ENCODE measurements around the gene IKZF2.

The IKZF2 gene

DNA sequence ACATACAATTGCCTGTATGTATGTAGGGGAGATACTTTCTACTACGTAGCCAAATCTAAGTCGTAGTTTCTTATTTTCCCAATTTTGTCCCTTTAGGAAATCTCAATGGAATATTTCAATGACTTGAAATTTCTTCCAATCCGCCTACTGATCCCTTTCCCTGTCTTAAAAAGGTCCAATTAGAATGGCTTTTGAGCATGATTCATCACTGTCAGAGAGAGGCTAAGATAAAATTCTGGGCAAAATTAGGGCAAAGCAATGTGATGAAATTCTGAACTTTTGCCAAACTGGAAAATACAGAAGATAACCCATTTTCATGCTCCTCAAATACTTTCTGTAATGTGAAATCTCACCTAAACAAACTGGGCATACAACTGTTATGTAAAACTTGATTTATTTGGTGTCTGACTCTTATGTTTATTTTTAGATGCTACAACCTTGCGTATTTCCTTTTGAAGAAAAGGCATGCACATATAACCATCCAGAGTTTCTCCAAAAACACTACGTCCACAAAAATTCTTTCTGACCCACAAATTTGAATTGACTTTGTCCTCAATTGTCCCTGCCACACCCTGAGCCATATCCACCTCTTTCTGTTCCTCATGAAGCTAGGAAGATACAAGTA is 147.1 kb downstream of the IKZF2 start:
- no peak overlapping the region for H3K27ac ChIP-seq
- TF ChIP-seq, protein P1, sequence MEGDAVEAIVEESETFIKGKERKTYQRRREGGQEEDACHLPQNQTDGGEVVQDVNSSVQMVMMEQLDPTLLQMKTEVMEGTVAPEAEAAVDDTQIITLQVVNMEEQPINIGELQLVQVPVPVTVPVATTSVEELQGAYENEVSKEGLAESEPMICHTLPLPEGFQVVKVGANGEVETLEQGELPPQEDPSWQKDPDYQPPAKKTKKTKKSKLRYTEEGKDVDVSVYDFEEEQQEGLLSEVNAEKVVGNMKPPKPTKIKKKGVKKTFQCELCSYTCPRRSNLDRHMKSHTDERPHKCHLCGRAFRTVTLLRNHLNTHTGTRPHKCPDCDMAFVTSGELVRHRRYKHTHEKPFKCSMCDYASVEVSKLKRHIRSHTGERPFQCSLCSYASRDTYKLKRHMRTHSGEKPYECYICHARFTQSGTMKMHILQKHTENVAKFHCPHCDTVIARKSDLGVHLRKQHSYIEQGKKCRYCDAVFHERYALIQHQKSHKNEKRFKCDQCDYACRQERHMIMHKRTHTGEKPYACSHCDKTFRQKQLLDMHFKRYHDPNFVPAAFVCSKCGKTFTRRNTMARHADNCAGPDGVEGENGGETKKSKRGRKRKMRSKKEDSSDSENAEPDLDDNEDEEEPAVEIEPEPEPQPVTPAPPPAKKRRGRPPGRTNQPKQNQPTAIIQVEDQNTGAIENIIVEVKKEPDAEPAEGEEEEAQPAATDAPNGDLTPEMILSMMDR (IDR thresholded peaks at IDR 0.05), result no peak
- TF ChIP-seq ZFX (IDR thresholded peaks at IDR 0.05; ENCODE audit: borderline replicate concordance), result no peak

DNA sequence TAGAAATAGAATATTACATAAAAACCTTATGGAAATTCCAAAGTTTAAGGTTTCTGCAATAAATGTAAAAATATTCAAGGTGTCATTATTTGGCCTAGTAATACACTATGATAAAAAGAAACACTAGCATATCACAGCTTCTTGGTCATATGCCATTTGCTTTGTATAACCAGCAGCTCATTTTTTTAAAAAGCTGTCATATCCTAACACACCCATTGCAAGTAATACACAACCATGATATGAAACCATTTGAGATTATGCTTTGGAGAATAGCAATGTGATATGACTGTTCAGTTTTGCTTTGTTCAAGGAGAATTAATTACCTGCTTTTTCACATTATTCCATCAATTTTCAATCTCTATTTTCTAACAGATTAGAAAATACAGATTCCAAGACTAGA is 149.0 kb downstream of the IKZF2 start:
- TF ChIP-seq, protein P1 (IDR thresholded peaks at IDR 0.05), result no peak
- no peak for TF ChIP-seq ZFX (IDR thresholded peaks at IDR 0.05; ENCODE audit: borderline replicate concordance)
- no peak overlapping the region for H3K27ac ChIP-seq

DNA sequence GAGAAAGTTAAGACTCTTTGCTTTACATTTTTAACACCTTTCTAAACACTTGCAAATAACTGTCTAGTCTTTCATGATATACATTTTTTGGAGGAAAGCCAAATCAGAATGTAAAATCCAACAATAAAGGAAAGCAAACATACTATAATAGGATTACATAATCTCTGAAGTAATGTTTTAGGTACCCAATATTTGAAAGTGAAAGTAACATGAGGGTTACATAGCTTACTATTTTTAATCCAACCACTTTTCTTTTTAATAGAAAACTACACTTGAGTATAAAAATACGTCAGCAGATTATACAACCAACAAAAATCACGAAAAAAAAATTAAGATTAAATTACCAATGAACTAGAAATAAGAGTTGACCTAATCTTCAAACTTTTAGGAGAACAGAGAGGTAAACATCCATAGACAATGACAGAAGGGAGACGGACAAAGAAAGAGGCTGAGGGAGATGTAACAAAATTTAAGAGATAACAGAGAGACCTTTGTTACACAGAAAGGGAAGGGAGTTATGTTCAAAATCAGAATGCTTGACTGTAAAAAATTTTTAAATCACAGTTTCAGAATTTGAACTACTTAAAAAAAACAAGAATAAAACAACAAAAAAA is 150.0 kb downstream of the IKZF2 start:
- no peak for TF ChIP-seq ZFX (IDR thresholded peaks at IDR 0.05; ENCODE audit: borderline replicate concordance)
- TF ChIP-seq, protein P1 (IDR thresholded peaks at IDR 0.05), result no peak
- H3K27ac ChIP-seq, result no peak overlapping the region

DNA sequence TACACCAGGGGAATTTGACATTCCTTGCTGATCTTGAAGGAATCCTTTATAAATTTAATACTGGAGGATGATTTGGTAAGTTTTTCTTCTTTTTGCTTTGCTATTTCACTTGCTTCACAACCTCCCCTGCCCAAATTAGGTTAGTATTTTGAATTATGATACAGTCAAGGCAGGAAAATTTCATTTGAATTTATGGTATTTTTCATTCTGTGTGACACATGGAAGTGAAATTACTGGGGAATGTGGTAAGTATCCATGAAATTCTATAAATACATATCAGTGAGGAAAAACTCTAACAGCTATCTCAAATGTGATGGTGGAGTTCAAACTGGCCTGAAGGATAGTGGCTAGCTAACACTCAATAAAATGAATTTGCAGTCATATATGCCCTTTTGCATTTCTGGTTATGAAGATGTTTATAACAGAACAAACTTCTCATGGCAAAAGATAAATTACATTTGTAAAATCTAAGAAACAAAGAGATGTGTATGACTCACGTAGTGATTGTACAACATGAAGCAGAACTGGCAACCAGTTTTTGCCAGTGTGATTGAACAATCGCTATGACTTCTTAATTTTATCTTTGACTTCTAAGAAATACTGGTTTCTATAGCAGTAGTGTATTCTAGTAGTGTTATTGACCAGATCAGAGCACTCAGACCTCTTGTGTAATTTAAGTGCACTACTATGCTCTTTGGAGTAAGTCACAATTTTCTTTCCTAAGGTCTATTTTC is 152.6 kb downstream of the IKZF2 start:
- TF ChIP-seq, protein P1 (IDR thresholded peaks at IDR 0.05), result no peak
- no peak for TF ChIP-seq ZFX (IDR thresholded peaks at IDR 0.05; ENCODE audit: borderline replicate concordance)

DNA sequence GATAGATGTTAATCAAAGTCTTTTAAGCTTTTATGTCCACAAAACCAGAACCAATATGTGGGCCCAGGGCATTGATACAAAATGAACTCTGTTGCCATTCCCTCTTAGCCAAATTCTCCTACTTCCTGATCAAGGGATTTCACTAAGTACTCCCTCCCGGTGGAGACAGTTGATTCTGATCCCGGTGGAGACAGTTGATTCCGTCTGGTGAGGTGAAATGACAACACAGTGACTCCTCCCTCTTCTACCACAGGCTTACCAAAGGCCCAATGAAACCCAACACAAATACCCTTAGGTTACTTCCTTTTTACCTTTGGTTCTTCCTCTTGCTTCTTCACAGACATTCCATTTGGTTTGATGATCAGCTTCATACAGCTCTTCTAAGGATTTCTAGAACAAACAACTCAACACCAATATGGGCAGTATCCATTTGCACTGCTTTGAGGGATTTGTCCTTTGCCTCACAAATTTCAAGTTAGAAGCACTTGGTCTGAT is 153.8 kb downstream of the IKZF2 start:
- TF ChIP-seq, protein P1 (IDR thresholded peaks at IDR 0.05), result no peak
- TF ChIP-seq ZFX (IDR thresholded peaks at IDR 0.05; ENCODE audit: borderline replicate concordance), result no peak
- H3K27ac ChIP-seq, result no peak overlapping the region

More for the DNA sequence above, 152.6 kb downstream of the IKZF2 start:
- H3K27ac ChIP-seq, result no peak overlapping the region

DNA sequence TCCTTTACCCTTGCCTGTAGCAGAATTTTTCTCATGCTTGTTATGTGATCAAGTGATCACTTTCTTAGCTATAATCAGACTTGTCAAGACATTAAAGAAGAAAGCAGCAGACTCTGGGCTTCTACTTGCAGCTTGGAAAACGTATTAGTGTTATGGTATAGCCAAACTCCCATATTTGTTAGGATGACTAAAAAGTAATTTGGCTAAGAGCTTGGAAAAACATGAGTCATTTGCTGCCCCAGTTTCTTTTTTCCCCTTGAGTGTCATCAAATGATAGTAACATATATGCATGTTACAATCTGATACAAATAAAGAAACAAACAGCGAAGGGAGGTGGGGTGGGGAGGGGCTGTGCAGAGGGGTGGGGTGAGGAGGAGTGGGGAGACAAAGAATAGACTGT is 155.5 kb downstream of the IKZF2 start:
- TF ChIP-seq, protein P1 (IDR thresholded peaks at IDR 0.05), result no peak
- TF ChIP-seq ZFX (IDR thresholded peaks at IDR 0.05; ENCODE audit: borderline replicate concordance), result no peak
- no peak overlapping the region for H3K27ac ChIP-seq

DNA sequence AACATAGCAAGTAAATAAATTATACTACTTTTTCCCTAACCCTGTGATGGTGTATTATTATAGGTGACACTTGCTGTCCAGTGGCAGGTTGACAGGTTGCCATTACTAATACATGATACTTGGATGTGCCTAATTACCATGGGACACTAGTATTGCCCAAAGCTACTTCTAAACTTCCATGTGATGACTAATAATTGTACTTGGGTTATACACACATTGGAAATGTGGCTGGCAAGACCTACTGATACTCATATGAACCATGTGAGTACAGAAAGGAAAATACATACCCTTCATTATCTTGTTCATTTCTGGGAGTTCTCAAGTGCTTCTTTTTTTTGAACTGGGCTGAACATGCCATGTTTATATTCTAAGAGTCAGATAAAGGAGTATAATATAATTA is 156.4 kb downstream of the IKZF2 start:
- no peak for TF ChIP-seq ZFX (IDR thresholded peaks at IDR 0.05; ENCODE audit: borderline replicate concordance)
- TF ChIP-seq, protein P1 (IDR thresholded peaks at IDR 0.05), result no peak
- no peak overlapping the region for H3K27ac ChIP-seq
